HepG2 (cell line): ENCODE measurements around the gene MAN2A1. TPM values are rescaled to one million over a fixed set of nuclear protein-coding genes. Genes with fewer than 3 reads are reported as not detected.
A peak's percentile ranks its signal among the peaks of the same experiment; 100 is the strongest.

Experiments
- ATAC-seq: fragments of 200-7000 bp; cut with Tn5 transposase; 3 replicates; pipeline ENCODE4 v1.9.1; 2020; ENCODE audit warnings: mild to moderate bottlenecking, moderate library complexity
- BruUV-seq: library from RNA; stranded (reverse); fragments of 400-500 nt; replicated peaks from 2 replicates; lab custom pipeline; 2021; lab: Mats Ljungman, UMichigan
- CTCF ChIA-PET: fragments of 300-600 bp; formaldehyde crosslinking; extraction: SDS; loops from one replicate; lab custom pipeline; 2021; ENCODE audit warnings: low total read pairs, inconsistent platforms, low intra/inter-chr PET ratio; lab: Yijun Ruan, JAX
- POLR2A ChIA-PET: fragments of 350-600 bp; sonication (Branson Sonifier 250); formaldehyde crosslinking; loops from one replicate; lab custom pipeline; 2020; ENCODE audit warnings: antibody characterized with exemption, inconsistent platforms; lab: Yijun Ruan, JAX
- DNase-seq: peaks from one replicate; pipeline ENCODE4 v3.0.0-alpha.2; 2015; ENCODE audit warnings: low spot score
- FAIRE-seq: peaks from 3 replicates; lab custom pipeline; 2011; peaks lifted over from hg19 to GRCh38; lab: Jason Lieb, UNC
- H2AFZ ChIP-seq: one replicate; pipeline ENCODE4 v1.6.1; 2011; ENCODE audit warnings: low read length, inconsistent platforms
- H3K27ac ChIP-seq: fragments of 300-600 bp; 3 replicates; pipeline ENCODE4 v1.8.0; 2011; ENCODE audit warnings: mixed run types, mild to moderate bottlenecking, mixed read lengths, low read length, inconsistent platforms; ENCODE audit not compliant: insufficient read depth; ENCODE audit errors: extremely low read length
- H3K27me3 ChIP-seq, 2 experiments: fragments of 200-600 bp in 1 of 2; 2 replicates in 1 of 2; 3 replicates in 1 of 2; pipeline versions ENCODE4 v1.6.0 to v1.8.0; 2011; ENCODE audit warnings: low read length in 2 of 2, mild to moderate bottlenecking in 2 of 2, moderate library complexity in 2 of 2, inconsistent platforms in 1 of 2; ENCODE audit not compliant: insufficient read depth in 2 of 2, control insufficient read depth in 1 of 2
- H3K36me3 ChIP-seq, 2 experiments: fragments of 200-600 bp in 1 of 2; replicated peaks in 1 of 2; 2 replicates in 1 of 2; 3 replicates in 1 of 2; pipeline versions ENCODE4 v1.5.1 to v1.8.0; 2011; ENCODE audit warnings: low read length in 2 of 2, inconsistent platforms in 1 of 2; ENCODE audit not compliant: insufficient read depth in 2 of 2, control insufficient read depth in 1 of 2
- H3K4me1 ChIP-seq: 2 replicates; pipeline ENCODE4 v1.5.1; 2012; ENCODE audit warnings: low read length, inconsistent platforms; ENCODE audit not compliant: insufficient read depth
- H3K4me2 ChIP-seq: 2 replicates; pipeline ENCODE4 v1.6.0; 2011; ENCODE audit warnings: low read depth, low read length, inconsistent platforms
- H3K4me3 ChIP-seq, 3 experiments: fragments of 200-600 bp in 1 of 3; sonication (generic), shearing (Covaris generic) in 1 of 3; replicated peaks in 1 of 3; 2 replicates each; pipeline ENCODE4 v1.5.1; 2011 to 2016; ENCODE audit warnings: low read length in 3 of 3, inconsistent platforms in 2 of 3, low read depth in 2 of 3, mild to moderate bottlenecking in 2 of 3, control low read depth in 1 of 3, mixed read lengths in 1 of 3; ENCODE audit not compliant: insufficient read depth in 1 of 3
- H3K79me2 ChIP-seq: one replicate; pipeline ENCODE4 v1.6.1; 2011; ENCODE audit warnings: low read length, inconsistent platforms; ENCODE audit not compliant: insufficient read depth
- H3K9ac ChIP-seq: 2 replicates; pipeline ENCODE4 v1.6.0; 2011; ENCODE audit warnings: mild to moderate bottlenecking, low read depth, low read length, inconsistent platforms; ENCODE audit not compliant: insufficient read depth
- H3K9me3 ChIP-seq: 2 replicates; pipeline ENCODE4 v1.5.1; 2012; ENCODE audit warnings: mild to moderate bottlenecking, low read length
- H4K20me1 ChIP-seq: 2 replicates; pipeline ENCODE4 v1.6.0; 2011; ENCODE audit warnings: inconsistent platforms, mild to moderate bottlenecking, low read length, moderate library complexity; ENCODE audit not compliant: insufficient read depth
- EP300 ChIP-seq, 3 experiments: sonication (generic) in 1 of 3; formaldehyde crosslinking in 1 of 3; IDR thresholded peaks; 2 replicates each; pipeline versions ENCODE4 v1.5.1 to v1.6.1; 2011 to 2020; ENCODE audit warnings: low read depth in 2 of 3, low read length in 2 of 3, borderline replicate concordance in 1 of 3, improper control_type of control experiment in 1 of 3, mild to moderate bottlenecking in 1 of 3, missing genetic modification reagents in 1 of 3, moderate library complexity in 1 of 3
- FIP1L1 ChIP-seq: fragments of 200-400 bp; formaldehyde crosslinking; IDR thresholded peaks from 2 replicates; pipeline ENCODE4 v1.6.1; 2018; ENCODE audit warnings: low read depth, mild to moderate bottlenecking, low read length, moderate library complexity, borderline replicate concordance; ENCODE audit not compliant: insufficient read depth
- NFRKB ChIP-seq: fragments of 450-650 bp; IDR thresholded peaks from 2 replicates; pipeline ENCODE4 v1.6.1; 2017
- PHB2 ChIP-seq: fragments of 450-650 bp; IDR thresholded peaks from 2 replicates; pipeline ENCODE4 v1.6.1; 2018; ENCODE audit not compliant: partially characterized antibody
- SNAPC2 ChIP-seq: sonication (generic); formaldehyde crosslinking; IDR thresholded peaks from 2 replicates; pipeline ENCODE4 v1.8.1; 2022; ENCODE audit warnings: mild to moderate bottlenecking, missing genetic modification reagents
- TBP ChIP-seq: sonication (generic); formaldehyde crosslinking; IDR thresholded peaks from 2 replicates; pipeline ENCODE4 v1.5.0; 2020; ENCODE audit warnings: missing genetic modification reagents
- ZBTB7A ChIP-seq: sonication (generic); formaldehyde crosslinking; IDR thresholded peaks from 2 replicates; pipeline ENCODE4 v1.8.0; 2022; ENCODE audit warnings: mild to moderate bottlenecking, missing genetic modification reagents
- ZNF17 ChIP-seq: sonication (generic); formaldehyde crosslinking; IDR thresholded peaks from 2 replicates; pipeline ENCODE4 v1.5.0; 2020; ENCODE audit warnings: mild to moderate bottlenecking, missing genetic modification reagents
- ZNF230 ChIP-seq: sonication (generic); formaldehyde crosslinking; IDR thresholded peaks from 2 replicates; pipeline ENCODE4 v1.4.0; 2020; ENCODE audit warnings: mild to moderate bottlenecking, missing genetic modification reagents
- ZNF549 ChIP-seq: sonication (generic); formaldehyde crosslinking; IDR thresholded peaks from 2 replicates; pipeline ENCODE4 v1.5.0; 2020; ENCODE audit warnings: missing genetic modification reagents
- ZNF556 ChIP-seq: sonication (generic); formaldehyde crosslinking; IDR thresholded peaks from 2 replicates; pipeline ENCODE4 v1.4.0; 2020; ENCODE audit warnings: mild to moderate bottlenecking, missing genetic modification reagents, borderline replicate concordance
- ZSCAN12 ChIP-seq: sonication (generic); formaldehyde crosslinking; IDR thresholded peaks from 2 replicates; pipeline ENCODE4 v1.9.0; 2021; ENCODE audit warnings: mild to moderate bottlenecking, missing genetic modification reagents
- WGBS: methylation state at CpG from one replicate; pipeline ENCODE4 v1.1.6; 2017; ENCODE audit warnings: low lambda C conversion rate; 5-methylcytosine and 5-hydroxymethylcytosine counted together
- in situ Hi-C: cut with HindIII; loops from 2 replicates; pipeline ENCODE4 v1.10.0; 2017; ENCODE audit warnings: low pct_unique_long_range_greater_than_20kb; ENCODE audit not compliant: extremely low pct_ligation_motif_present
- intact Hi-C: fragments of 100-400 bp; cut with micrococcal nuclease; formaldehyde crosslinking; loops from one replicate; pipeline ENCODE4 v1.10.0; 2022; ENCODE audit not compliant: unreplicated experiment
- polyA plus RNA-seq, 8 experiments: library from polyadenylated mRNA; depleted of rRNA in 3 of 8; stranded (reverse) in 7 of 8; unstranded in 1 of 8; fragments of >200 nt; fragmentation: Illumina TruSeq in 4 of 8; extraction: Trizol in 4 of 8; gene quantifications; 2 replicates each; pipeline versions ENCODE4 v1.2.1 to v1.2.3, GENCODE V29; 2011 to 2016; ENCODE audit warnings: low read depth in 4 of 8, missing spikeins in 1 of 8, mixed read lengths in 1 of 8; ENCODE audit not compliant: insufficient read depth in 1 of 8
- total RNA-seq, 5 experiments: library from RNA; depleted of rRNA; stranded (reverse); fragments of >200 nt; fragmentation: Illumina TruSeq; extraction: Trizol; gene quantifications; 2 replicates each; pipeline ENCODE4 v1.2.3, GENCODE V29; 2016; ENCODE audit warnings: low read depth in 1 of 5
- TF ChIP-seq, protein P1 (sequence below): sonication (generic); formaldehyde crosslinking; IDR thresholded peaks from 2 replicates; pipeline ENCODE4 v1.4.0; 2020; ENCODE audit warnings: missing genetic modification reagents, borderline replicate concordance
- TF ChIP-seq, protein P2 (sequence below): sonication (generic); formaldehyde crosslinking; conservative IDR thresholded peaks from 2 replicates; pipeline ENCODE4 v1.5.0; 2020; ENCODE audit warnings: missing genetic modification reagents
- TF ChIP-seq, protein P3 (sequence below): sonication (generic); formaldehyde crosslinking; conservative IDR thresholded peaks from 2 replicates; pipeline ENCODE4 v1.8.0; 2022; ENCODE audit warnings: low read depth, missing genetic modification reagents
- TF ChIP-seq, protein P4 (sequence below): fragments of 450-650 bp; IDR thresholded peaks from 2 replicates; pipeline ENCODE4 v1.6.1; 2017

Gene MAN2A1
- total and polyA plus RNA-seq, 2 of the 13 experiments (the other 11 are each of a cell fraction or from before 2014, with no cell fraction given) = 56.2 to 80.5 TPM

DNA sequence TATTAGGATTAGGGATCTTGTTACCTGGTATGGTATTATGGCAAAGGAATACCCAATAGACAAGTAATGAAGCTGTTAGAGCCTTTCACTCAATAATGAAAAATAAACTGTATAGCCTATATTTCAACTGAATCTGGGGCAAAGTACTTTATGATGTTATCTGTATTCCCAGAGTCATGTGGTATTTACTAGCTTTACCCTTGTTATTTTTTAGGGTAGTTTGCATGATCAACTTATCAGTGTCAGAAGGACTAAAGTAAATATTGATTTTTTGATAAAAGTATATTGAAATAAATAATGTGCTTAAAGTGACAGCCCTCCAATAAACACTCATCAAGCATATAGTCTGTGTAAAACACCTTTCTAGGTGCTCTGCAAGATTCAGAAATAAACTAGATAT lies 64.6 kb downstream of the MAN2A1 start (continued):
- TF ChIP-seq, protein P1, sequence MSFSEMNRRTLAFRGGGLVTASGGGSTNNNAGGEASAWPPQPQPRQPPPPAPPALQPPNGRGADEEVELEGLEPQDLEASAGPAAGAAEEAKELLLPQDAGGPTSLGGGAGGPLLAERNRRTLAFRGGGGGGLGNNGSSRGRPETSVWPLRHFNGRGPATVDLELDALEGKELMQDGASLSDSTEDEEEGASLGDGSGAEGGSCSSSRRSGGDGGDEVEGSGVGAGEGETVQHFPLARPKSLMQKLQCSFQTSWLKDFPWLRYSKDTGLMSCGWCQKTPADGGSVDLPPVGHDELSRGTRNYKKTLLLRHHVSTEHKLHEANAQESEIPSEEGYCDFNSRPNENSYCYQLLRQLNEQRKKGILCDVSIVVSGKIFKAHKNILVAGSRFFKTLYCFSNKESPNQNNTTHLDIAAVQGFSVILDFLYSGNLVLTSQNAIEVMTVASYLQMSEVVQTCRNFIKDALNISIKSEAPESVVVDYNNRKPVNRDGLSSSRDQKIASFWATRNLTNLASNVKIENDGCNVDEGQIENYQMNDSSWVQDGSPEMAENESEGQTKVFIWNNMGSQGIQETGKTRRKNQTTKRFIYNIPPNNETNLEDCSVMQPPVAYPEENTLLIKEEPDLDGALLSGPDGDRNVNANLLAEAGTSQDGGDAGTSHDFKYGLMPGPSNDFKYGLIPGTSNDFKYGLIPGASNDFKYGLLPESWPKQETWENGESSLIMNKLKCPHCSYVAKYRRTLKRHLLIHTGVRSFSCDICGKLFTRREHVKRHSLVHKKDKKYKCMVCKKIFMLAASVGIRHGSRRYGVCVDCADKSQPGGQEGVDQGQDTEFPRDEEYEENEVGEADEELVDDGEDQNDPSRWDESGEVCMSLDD (CRISPR knock-in tag) = no peak
- TF ChIP-seq, protein P2, sequence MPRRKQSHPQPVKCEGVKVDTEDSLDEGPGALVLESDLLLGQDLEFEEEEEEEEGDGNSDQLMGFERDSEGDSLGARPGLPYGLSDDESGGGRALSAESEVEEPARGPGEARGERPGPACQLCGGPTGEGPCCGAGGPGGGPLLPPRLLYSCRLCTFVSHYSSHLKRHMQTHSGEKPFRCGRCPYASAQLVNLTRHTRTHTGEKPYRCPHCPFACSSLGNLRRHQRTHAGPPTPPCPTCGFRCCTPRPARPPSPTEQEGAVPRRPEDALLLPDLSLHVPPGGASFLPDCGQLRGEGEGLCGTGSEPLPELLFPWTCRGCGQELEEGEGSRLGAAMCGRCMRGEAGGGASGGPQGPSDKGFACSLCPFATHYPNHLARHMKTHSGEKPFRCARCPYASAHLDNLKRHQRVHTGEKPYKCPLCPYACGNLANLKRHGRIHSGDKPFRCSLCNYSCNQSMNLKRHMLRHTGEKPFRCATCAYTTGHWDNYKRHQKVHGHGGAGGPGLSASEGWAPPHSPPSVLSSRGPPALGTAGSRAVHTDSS = no peak
- TF ChIP-seq FIP1L1 = no peak

DNA sequence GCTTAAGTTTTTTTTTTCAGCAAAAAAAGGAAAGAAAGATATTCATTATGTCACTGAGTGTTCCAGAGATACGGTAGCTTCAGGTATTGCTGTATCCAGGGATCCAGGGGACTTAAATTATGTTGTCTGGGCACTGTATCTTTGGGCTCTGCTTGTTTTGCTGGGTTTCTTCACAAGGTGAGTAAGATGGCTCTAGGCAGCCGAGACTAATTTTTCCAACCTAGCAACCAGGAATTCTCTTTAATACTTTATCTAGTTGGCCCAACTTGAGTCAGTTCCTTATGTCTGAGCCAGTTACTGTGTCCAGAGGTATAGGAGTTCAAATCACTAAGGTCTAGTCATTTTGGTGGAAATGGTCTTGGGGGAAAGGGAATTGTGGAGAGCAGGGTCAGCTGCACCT lies 66.0 kb downstream of the MAN2A1 start:
- FAIRE-seq = no peak
- no peak overlapping the region for H3K27ac ChIP-seq
- intact Hi-C loops (no loop called here), in situ Hi-C loops (no loop called here)
- no peaks in the 10 kb centered on the region for H3K4me1 ChIP-seq
- TSS peak; percentile 7 for BruUV-seq
- H3K4me3 ChIP-seq = no peak overlapping the region
- ChIA-PET CTCF (no interaction called here), POLR2A (no interaction called here)
- H3K27me3 ChIP-seq = no peaks in the 10 kb centered on the region
- no peak overlapping the region for H3K4me2 ChIP-seq
- H3K36me3 ChIP-seq = peaks cover 5 to 11% of the 10 kb centered on the region in 2 experiments
- WGBS = 52% methylated on average over 2 of the region's 2 CpGs
- DNase-seq = no peak
- H3K9ac ChIP-seq = no peak overlapping the region
- TF ChIP-seq, protein P3, sequence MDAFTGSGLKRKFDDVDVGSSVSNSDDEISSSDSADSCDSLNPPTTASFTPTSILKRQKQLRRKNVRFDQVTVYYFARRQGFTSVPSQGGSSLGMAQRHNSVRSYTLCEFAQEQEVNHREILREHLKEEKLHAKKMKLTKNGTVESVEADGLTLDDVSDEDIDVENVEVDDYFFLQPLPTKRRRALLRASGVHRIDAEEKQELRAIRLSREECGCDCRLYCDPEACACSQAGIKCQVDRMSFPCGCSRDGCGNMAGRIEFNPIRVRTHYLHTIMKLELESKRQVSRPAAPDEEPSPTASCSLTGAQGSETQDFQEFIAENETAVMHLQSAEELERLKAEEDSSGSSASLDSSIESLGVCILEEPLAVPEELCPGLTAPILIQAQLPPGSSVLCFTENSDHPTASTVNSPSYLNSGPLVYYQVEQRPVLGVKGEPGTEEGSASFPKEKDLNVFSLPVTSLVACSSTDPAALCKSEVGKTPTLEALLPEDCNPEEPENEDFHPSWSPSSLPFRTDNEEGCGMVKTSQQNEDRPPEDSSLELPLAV = no peak
- TF ChIP-seq, protein P4, sequence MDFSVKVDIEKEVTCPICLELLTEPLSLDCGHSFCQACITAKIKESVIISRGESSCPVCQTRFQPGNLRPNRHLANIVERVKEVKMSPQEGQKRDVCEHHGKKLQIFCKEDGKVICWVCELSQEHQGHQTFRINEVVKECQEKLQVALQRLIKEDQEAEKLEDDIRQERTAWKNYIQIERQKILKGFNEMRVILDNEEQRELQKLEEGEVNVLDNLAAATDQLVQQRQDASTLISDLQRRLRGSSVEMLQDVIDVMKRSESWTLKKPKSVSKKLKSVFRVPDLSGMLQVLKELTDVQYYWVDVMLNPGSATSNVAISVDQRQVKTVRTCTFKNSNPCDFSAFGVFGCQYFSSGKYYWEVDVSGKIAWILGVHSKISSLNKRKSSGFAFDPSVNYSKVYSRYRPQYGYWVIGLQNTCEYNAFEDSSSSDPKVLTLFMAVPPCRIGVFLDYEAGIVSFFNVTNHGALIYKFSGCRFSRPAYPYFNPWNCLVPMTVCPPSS = no peak
- TF ChIP-seq PHB2 (no peak), ZSCAN12 (CRISPR knock-in tag) (no peak), ZNF17 (CRISPR knock-in tag) (no peak), ZNF556 (CRISPR knock-in tag) (no peak), SNAPC2 (CRISPR knock-in tag) (no peak), ZNF230 (CRISPR knock-in tag) (no peak), ZBTB7A (CRISPR knock-in tag) (no peak), NFRKB (no peak), ZNF549 (no peak), TBP (CRISPR knock-in tag) (no peak), EP300 (IDR thresholded peaks at IDR 0.05; ENCODE audit: low read depth in 2 of 2, low read length in 2 of 2) (no peak), EP300 (CRISPR knock-in tag; IDR thresholded peaks at IDR 0.05; ENCODE audit: borderline replicate concordance) (no peak)
- no peak overlapping the region for H2AFZ ChIP-seq
- no peak for ATAC-seq
- H3K79me2 ChIP-seq = peaks cover 8% of the 10 kb centered on the region
- H4K20me1 ChIP-seq = no peaks in the 10 kb centered on the region
- no peaks in the 10 kb centered on the region for H3K9me3 ChIP-seq
